IMR-90 (cell line): ENCODE results near the gene FIBCD1. TPM values are rescaled to one million over a fixed set of nuclear protein-coding genes. Genes with fewer than 3 reads are reported as not detected.
A peak's percentile ranks its signal among the peaks of the same experiment; 100 is the strongest.

Source experiments
- ATAC-seq: fragments of 200-7000 bp; cut with Tn5 transposase; 2 replicates; pipeline ENCODE4 v1.9.1; 2020; ENCODE audit warnings: low read depth, mild to moderate bottlenecking, moderate library complexity
- BruUV-seq: library from RNA; stranded (reverse); fragments of 400-500 nt; replicated peaks from 2 replicates; lab custom pipeline; 2021; lab: Mats Ljungman, UMichigan
- CTCF ChIA-PET: fragments of 300-600 bp; formaldehyde crosslinking; extraction: SDS; loops from one replicate; lab custom pipeline; 2021; ENCODE audit warnings: antibody characterized with exemption; lab: Yijun Ruan, JAX
- POLR2A ChIA-PET: fragments of 300-600 bp; sonication (Branson Sonifier 250); formaldehyde crosslinking; loops from one replicate; lab custom pipeline; 2022; ENCODE audit warnings: antibody characterized with exemption; ENCODE audit not compliant: unreplicated experiment; lab: Charles Lee
- DNase-seq: peaks from one replicate; pipeline ENCODE4 v3.0.0; 2013
- H2AFZ ChIP-seq: replicated peaks from 2 replicates; pipeline ENCODE3; 2013; ENCODE audit warnings: low read length, mild to moderate bottlenecking; ENCODE audit not compliant: poor library complexity
- H2AK5ac ChIP-seq: 2 replicates; pipeline ENCODE4 v1.6.1; 2013; ENCODE audit warnings: low read depth, low read length, inconsistent platforms
- H2AK9ac ChIP-seq: replicated peaks from 2 replicates; pipeline ENCODE3; 2013; ENCODE audit warnings: mild to moderate bottlenecking, low read depth, low read length, moderate library complexity; ENCODE audit not compliant: poor library complexity
- H2BK120ac ChIP-seq: 2 replicates; pipeline ENCODE4 v1.6.1; 2013; ENCODE audit warnings: low read depth, low read length, inconsistent platforms
- H2BK15ac ChIP-seq: 3 replicates; pipeline ENCODE4 v1.6.1; 2013; ENCODE audit warnings: low read depth, low read length, inconsistent platforms
- H2BK20ac ChIP-seq: 2 replicates; pipeline ENCODE4 v1.6.1; 2013; ENCODE audit warnings: low read depth, mild to moderate bottlenecking, inconsistent platforms, low read length, moderate library complexity
- H2BK5ac ChIP-seq: 2 replicates; pipeline ENCODE4 v1.6.1; 2013; ENCODE audit warnings: mild to moderate bottlenecking, low read depth, low read length, inconsistent platforms; ENCODE audit not compliant: poor library complexity, severe bottlenecking
- H3K14ac ChIP-seq: replicated peaks from 2 replicates; pipeline ENCODE4 v1.6.1; 2013; ENCODE audit warnings: low read depth, low read length, inconsistent platforms
- H3K18ac ChIP-seq: 2 replicates; pipeline ENCODE4 v1.6.1; 2013; ENCODE audit warnings: low read depth, low read length, control low read depth
- H3K23ac ChIP-seq: 2 replicates; pipeline ENCODE4 v1.6.1; 2013; ENCODE audit warnings: low read depth, low read length, inconsistent platforms
- H3K27ac ChIP-seq: 2 replicates; pipeline ENCODE4 v1.5.1; 2013; ENCODE audit warnings: mild to moderate bottlenecking, control low read depth, low read length; ENCODE audit not compliant: insufficient read depth
- H3K27me3 ChIP-seq: 2 replicates; pipeline ENCODE4 v1.6.1; 2013; ENCODE audit warnings: low read length; ENCODE audit not compliant: control insufficient read depth, insufficient read depth
- H3K36me3 ChIP-seq: 2 replicates; pipeline ENCODE4 v1.6.1; 2013; ENCODE audit warnings: low read length, mixed read lengths; ENCODE audit not compliant: control insufficient read depth, insufficient read depth
- H3K4ac ChIP-seq: 2 replicates; pipeline ENCODE4 v1.6.1; 2013; ENCODE audit warnings: low read depth, low read length, inconsistent platforms
- H3K4me1 ChIP-seq: 2 replicates; pipeline ENCODE4 v1.6.1; 2013; ENCODE audit warnings: low read length, mixed read lengths; ENCODE audit not compliant: control insufficient read depth, insufficient read depth
- H3K4me2 ChIP-seq: 2 replicates; pipeline ENCODE4 v1.6.1; 2013; ENCODE audit warnings: low read depth, mild to moderate bottlenecking, control low read depth, low read length, moderate library complexity
- H3K4me3 ChIP-seq: 2 replicates; pipeline ENCODE4 v1.5.1; 2013; ENCODE audit warnings: low read depth, mild to moderate bottlenecking, control low read depth, low read length, moderate library complexity; ENCODE audit not compliant: insufficient read depth
- H3K56ac ChIP-seq: 2 replicates; pipeline ENCODE4 v1.6.1; 2013; ENCODE audit warnings: low read length, inconsistent platforms; ENCODE audit not compliant: insufficient read depth; ENCODE audit errors: extremely low read depth
- H3K79me1 ChIP-seq, 2 experiments: 2 replicates each; pipeline ENCODE4 v1.6.1; 2013; ENCODE audit warnings: low read length in 2 of 2, inconsistent platforms in 1 of 2, low read depth in 1 of 2
- H3K9ac ChIP-seq: 2 replicates; pipeline ENCODE4 v1.6.1; 2013; ENCODE audit warnings: low read depth, low read length, control low read depth
- H3K9me1 ChIP-seq: 2 replicates; pipeline ENCODE4 v1.6.1; 2013; ENCODE audit warnings: low read length, inconsistent platforms; ENCODE audit not compliant: insufficient read depth
- H3K9me3 ChIP-seq: 2 replicates; pipeline ENCODE4 v1.6.1; 2013; ENCODE audit warnings: low read length; ENCODE audit not compliant: control insufficient read depth, insufficient read depth
- H4K20me1 ChIP-seq: 2 replicates; pipeline ENCODE4 v1.6.1; 2013; ENCODE audit warnings: low read length, inconsistent platforms; ENCODE audit not compliant: insufficient read depth
- H4K5ac ChIP-seq: 2 replicates; pipeline ENCODE4 v1.6.1; 2013; ENCODE audit warnings: mild to moderate bottlenecking, low read depth, low read length, control low read depth
- H4K8ac ChIP-seq, 2 experiments: 2 replicates each; pipeline ENCODE4 v1.6.1; 2013; ENCODE audit warnings: low read depth in 2 of 2, low read length in 2 of 2, control low read depth in 1 of 2, inconsistent platforms in 1 of 2
- H4K91ac ChIP-seq: 2 replicates; pipeline ENCODE4 v1.6.1; 2013; ENCODE audit warnings: low read depth, low read length, inconsistent platforms; ENCODE audit not compliant: insufficient read depth
- BHLHE40 ChIP-seq: fragments of 150-350 bp; IDR thresholded peaks from 2 replicates; pipeline ENCODE4 v1.6.1; 2016; ENCODE audit warnings: mild to moderate bottlenecking, low read depth, low read length
- CHD1 ChIP-seq: IDR thresholded peaks from 2 replicates; pipeline ENCODE4 v1.6.1; 2012; ENCODE audit warnings: low read depth, low read length, improper control_type of control experiment
- CTCF ChIP-seq: conservative IDR thresholded peaks from 2 replicates; pipeline ENCODE4 v1.5.1; 2012; ENCODE audit warnings: mild to moderate bottlenecking, low read depth, low read length, improper control_type of control experiment
- ELK1 ChIP-seq: fragments of 150-350 bp; IDR thresholded peaks from 2 replicates; pipeline ENCODE4 v1.6.1; 2016; ENCODE audit warnings: low read depth, mild to moderate bottlenecking, low read length, moderate library complexity, borderline replicate concordance
- MAFK ChIP-seq: IDR thresholded peaks from 2 replicates; pipeline ENCODE4 v1.6.1; 2012; ENCODE audit warnings: low read depth, low read length, improper control_type of control experiment
- MAZ ChIP-seq: IDR thresholded peaks from 2 replicates; pipeline ENCODE4 v1.6.1; 2012; ENCODE audit warnings: low read depth, mild to moderate bottlenecking, low read length, improper control_type of control experiment, moderate library complexity, borderline replicate concordance
- NFE2L2 ChIP-seq: fragments of 150-350 bp; IDR thresholded peaks from 2 replicates; pipeline ENCODE4 v1.6.1; 2016; ENCODE audit warnings: low read depth, mild to moderate bottlenecking, low read length
- POLR2A ChIP-seq: IDR thresholded peaks from 2 replicates; pipeline ENCODE4 v1.6.1; 2012; ENCODE audit warnings: mild to moderate bottlenecking, low read depth, low read length
- RAD21 ChIP-seq: IDR thresholded peaks from 2 replicates; pipeline ENCODE4 v1.6.1; 2012; ENCODE audit warnings: low read length, improper control_type of control experiment
- RCOR1 ChIP-seq: IDR thresholded peaks from 2 replicates; pipeline ENCODE4 v1.6.1; 2012; ENCODE audit warnings: mild to moderate bottlenecking, low read length, improper control_type of control experiment; ENCODE audit not compliant: insufficient replicate concordance
- RFX5 ChIP-seq: IDR thresholded peaks from 2 replicates; pipeline ENCODE4 v1.8.0; 2012; ENCODE audit warnings: low read depth, mild to moderate bottlenecking, low read length, moderate library complexity
- WGBS, 2 experiments: methylation state at CpG; one replicate each; pipeline versions ENCODE4 v1.1.5 to v1.1.7; 2013; ENCODE audit warnings: missing lambda C conversion rate in 2 of 2; ENCODE audit not compliant: insufficient read length in 1 of 2; ENCODE audit errors: extremely low coverage in 2 of 2; 5-methylcytosine and 5-hydroxymethylcytosine counted together
- dilution Hi-C: fragments of 300-500 bp; cut with HindIII; formaldehyde crosslinking; loops from one replicate; pipeline ENCODE4 v1.14.3; 2018; ENCODE audit warnings: low sequenced_read_pairs; ENCODE audit not compliant: unreplicated experiment
- in situ Hi-C: fragments of 300-500 bp; cut with MboI; formaldehyde crosslinking; loops from 3 replicates; pipeline ENCODE4 v1.14.3; 2019; ENCODE audit warnings: low sequenced_read_pairs, inconsistent platforms, mixed read lengths
- intact Hi-C: fragments of 100-400 bp; cut with micrococcal nuclease; formaldehyde crosslinking; loops from 2 replicates; pipeline ENCODE4 v1.10.0; 2022
- polyA plus RNA-seq, 3 experiments: library from polyadenylated mRNA; depleted of rRNA; stranded (reverse); fragments of >200 nt; gene quantifications; 2 replicates each; pipeline ENCODE4 v1.2.3, GENCODE V29; 2012; ENCODE audit warnings: low replicate concordance in 1 of 3
- total RNA-seq: library from RNA; depleted of rRNA; stranded (reverse); fragments of >200 nt; gene quantifications from 2 replicates; pipeline ENCODE4 v1.2.3, GENCODE V29; 2012

The FIBCD1 gene
- total and polyA plus RNA-seq, 2 of the 4 experiments (the other 2 are of a cell fraction): 1.1 to 10.1 TPM

GRCh38 chr9:130977811-130978221 lies 38.8 kb upstream of the FIBCD1 start:
- no peak overlapping the region for H3K4me3 ChIP-seq
- H4K5ac ChIP-seq: no peak overlapping the region
- no peak overlapping the region for H3K14ac ChIP-seq
- WGBS, 2 experiments: 33% methylated on average over 2 of the region's 16 CpGs; no CpG with 5 or more reads in 1 of the 2 experiments
- H3K36me3 ChIP-seq: no peaks in the 10 kb centered on the region
- H3K79me1 ChIP-seq: no peaks in the 10 kb centered on the region
- peak overlapping the region; percentile 10 for H2AFZ ChIP-seq
- no peak overlapping the region for H2BK5ac ChIP-seq
- ChIA-PET POLR2A (no interaction called here), CTCF (no interaction called here)
- H3K9me1 ChIP-seq: no peaks in the 10 kb centered on the region
- H4K20me1 ChIP-seq: no peaks in the 10 kb centered on the region
- ATAC-seq (no peak), DNase-seq (no peak)
- no TSS peak for BruUV-seq
- no peaks in the 10 kb centered on the region for H3K9me3 ChIP-seq
- no peak overlapping the region for H3K27ac ChIP-seq
- no peak overlapping the region for H4K8ac ChIP-seq
- no peak overlapping the region for H2BK15ac ChIP-seq
- in situ Hi-C loops: no loop called here
- intact Hi-C loops: no loop called here
- H2AK9ac ChIP-seq: no peak overlapping the region
- no peak overlapping the region for H2BK120ac ChIP-seq
- H3K18ac ChIP-seq: no peak overlapping the region
- no peak overlapping the region for H4K91ac ChIP-seq
- no peak overlapping the region for H2BK20ac ChIP-seq
- H3K4me1 ChIP-seq: no peaks in the 10 kb centered on the region
- TF ChIP-seq RCOR1 (no peak), CTCF (no peak), RFX5 (no peak), RAD21 (no peak), NFE2L2 (no peak), ELK1 (no peak), MAFK (no peak), CHD1 (no peak), BHLHE40 (no peak), POLR2A (no peak), MAZ (no peak)
- no peak overlapping the region for H3K56ac ChIP-seq
- no peak overlapping the region for H3K23ac ChIP-seq
- H2AK5ac ChIP-seq: no peak overlapping the region
- H3K4me2 ChIP-seq: no peak overlapping the region
- dilution Hi-C loops: no loop called here
- H3K27me3 ChIP-seq: peaks cover 54% of the 10 kb centered on the region
- no peak overlapping the region for H3K4ac ChIP-seq
- no peak overlapping the region for H3K9ac ChIP-seq
